ENCODE data around the gene PRELP.

Gene PRELP

GRCh38 chr1:203479646-203480045 lies 4.0 kb downstream of the PRELP start:
- no peak for DNase-seq

DNA sequence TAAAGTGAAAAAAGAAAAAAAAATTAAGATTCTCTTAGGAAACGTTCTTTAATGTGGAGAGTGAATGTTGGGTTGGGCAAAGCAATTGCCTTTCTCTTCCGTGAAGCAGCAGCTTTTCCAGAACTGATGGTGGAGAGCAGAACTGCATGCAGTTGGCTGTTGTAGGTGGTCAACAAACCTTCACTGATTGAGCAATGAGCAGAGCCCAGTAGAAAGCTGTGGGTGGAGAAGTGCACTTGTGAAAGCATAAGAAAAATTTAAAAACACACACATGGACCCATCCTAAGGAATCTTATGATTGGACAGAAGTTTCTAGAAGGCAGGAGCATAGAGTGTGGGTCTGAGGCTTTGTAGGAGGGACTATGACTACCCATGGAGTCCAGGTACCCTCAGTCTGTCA lies 4.5 kb downstream of the PRELP start:
- DNase-seq, result no peak

DNA sequence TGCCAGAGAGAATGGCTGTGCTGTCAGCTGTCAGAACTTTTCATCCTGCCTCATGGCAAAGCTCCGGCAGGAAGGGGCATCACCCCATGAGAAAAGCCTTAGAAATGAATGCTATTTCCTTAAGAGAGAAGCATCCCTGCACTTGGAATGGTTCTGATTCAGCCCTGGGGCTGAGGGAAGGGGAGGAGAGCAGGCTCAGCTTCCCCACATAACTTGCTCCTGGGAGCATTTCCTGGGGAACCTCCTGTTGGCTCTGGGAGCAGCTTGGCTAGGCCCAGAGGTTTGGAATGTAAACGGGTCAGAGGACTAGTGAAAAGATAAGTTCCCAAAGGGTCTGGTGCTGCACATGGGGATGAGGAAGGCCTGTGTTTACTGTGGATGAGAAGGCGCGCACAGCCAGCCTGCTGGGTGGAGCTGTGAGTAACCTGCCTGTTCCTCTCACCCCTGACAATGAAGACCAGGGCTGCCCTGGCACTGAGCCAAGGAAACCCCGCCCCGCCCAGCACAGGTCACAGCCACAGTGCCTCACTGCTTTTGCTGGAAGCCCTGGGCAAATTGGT lies 5.0 kb downstream of the PRELP start:
- DNase-seq, result peak; percentile 71

DNA sequence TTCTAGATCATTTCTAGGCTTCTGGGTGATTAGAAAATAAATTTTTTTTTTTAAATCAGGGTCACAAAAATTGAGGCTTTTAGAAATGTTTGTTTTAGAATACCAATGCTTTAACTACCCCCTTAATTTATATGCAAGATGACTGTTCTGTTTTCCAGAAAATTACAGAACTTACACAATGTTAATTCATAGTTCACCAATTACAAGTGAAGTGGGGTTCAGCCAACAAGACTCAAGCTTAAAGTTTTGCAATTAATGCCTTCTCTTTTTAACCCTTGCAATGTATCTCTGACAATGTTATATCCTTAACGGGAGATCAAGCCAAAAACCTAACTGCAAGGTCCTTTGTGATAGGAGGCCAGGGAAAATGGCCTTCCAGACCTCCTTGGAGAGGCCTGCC lies 5.6 kb downstream of the PRELP start:
- no peak for DNase-seq

DNA sequence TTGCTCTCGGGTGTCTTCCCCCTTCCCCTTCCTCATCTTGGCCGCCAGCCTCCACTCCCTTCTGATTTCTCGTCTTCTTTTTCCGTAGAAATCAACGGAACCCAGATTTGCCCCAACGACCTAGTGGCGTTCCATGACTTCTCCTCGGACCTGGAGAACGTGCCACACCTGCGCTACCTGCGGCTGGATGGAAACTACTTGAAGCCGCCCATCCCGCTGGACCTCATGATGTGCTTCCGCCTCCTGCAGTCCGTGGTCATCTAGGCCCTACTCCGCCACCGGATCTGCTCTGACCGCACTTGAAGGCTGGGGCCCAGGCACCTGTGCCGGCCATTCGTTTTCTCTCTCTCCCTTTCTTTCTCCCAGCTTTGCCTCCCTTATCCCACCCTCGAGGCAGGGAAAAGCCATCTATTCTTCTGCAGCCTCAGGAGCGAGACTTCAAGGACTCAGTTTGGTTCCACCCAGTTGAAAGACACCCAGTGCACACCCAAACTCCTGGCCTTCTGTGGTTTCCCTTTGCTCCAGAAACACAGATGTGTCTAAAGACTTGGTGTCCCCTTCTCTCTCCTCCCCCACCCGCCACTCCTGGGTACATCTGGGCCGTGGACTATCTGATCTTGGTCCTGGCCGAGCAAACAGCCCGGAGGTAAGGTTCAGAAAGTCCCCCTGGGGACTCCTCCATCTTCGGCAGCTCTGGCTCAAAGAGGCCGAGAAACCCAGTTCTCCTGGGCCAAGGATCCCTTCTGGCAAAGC lies 11.2 kb downstream of the PRELP start:
- no peak for DNase-seq

DNA sequence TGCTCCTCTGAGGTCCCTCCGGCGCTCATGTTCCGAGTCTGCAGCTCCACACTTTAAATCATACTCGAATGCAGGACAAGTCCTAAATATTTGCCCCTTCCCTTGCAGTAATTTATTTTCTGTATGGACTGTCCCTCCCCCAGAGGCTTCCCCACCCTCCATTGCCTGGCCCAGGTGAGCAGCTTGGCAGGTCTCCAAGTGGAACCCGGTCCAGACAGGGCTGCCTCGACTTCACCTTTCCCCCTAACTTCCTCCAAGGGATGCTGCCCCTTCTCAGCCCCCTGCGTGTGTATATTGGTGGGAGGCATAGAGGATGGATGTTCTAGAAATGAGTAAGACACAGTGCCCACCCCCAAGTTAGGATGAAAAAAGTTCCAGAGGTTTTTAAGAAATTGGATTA lies 12.9 kb downstream of the PRELP start:
- DNase-seq, result no peak

- DNase-seq, result no peak
Measured at GRCh38 chr1:203490607-203491006, 15.0 kb downstream of the PRELP start.

DNA sequence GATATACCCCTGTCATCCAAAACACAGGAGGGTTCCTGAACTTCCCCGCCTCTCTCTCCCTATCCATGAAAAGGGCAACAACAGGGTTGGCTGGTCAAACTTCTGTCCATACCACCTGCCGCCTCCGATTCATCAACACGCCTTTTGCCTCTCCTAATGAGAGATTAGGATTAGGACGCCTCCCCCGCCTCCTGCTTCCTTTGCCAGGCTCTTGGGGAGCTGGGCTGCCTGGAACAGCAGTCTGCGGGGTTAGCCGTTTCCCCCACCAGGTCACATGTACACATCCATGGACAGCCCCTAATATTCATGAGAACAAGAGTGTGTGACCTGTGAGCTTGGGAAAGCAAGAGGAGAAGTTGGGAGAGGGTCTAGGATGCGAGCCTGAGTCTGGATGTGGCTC lies 16.1 kb downstream of the PRELP start:
- no peak for DNase-seq

- DNase-seq, result peak; percentile 93
Measured at GRCh38 chr1:203492082-203492747, 16.6 kb downstream of the PRELP start.

DNA sequence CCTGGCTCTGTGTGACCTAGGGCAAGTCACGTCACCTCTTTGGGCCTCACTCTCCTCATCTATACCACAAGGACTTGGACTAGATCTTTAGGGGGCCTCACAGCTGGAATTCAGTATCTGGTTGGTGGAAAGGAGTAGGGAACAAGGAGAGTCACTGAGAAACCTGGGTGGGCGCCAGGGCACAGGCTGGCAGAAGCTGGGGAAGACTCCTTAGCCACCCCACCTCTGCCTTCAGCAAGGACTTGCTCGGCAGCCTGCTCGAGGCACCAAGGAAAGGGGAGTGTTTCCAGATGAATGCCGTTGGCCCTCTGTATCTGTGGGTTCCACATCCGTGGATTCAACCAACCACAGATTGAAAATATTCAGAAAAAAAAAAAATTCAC lies 17.1 kb downstream of the PRELP start:
- peak; percentile 84 for DNase-seq

DNA sequence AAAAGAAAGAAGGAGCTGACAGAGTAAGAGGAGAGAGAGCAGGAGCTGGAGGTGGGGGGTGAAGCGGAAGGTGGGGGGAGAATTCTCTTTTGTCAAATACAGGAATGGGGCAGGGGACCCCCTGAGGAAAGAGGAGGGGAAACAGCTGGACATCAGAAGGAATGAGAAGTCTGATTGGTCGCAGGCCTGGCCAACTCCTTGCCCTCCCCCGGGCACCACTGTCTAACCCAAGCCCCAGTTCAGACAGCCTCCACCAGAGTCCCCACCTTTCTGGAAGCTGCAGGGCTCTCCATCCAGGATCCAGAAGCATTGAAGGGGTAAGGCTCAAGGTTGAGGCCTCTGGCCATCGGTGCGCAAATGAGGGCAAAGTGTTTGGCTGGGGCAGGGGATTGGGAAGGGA lies 18.3 kb downstream of the PRELP start, which contains the start of gene OPTC:
OPTC (plus strand) TSS at position 253 of the 400 bp plus-strand sequence. CDS start 1,853 bp downstream, outside the sequence.
- DNase-seq, result no peak

DNA sequence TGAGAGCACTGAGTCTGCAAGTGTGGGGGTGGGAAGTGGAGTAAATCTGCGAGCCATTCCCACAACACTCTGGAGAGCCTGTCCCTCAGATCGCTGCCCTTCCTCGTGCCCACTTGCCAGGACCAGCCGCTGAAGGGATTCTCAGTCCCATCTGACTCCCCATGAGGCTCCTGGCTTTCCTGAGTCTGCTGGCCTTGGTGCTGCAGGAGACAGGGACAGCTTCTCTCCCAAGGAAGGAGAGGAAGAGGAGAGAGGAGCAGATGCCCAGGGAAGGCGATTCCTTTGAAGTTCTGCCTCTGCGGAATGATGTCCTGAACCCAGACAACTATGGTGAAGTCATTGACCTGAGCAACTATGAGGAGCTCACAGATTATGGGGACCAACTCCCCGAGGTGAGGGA lies 20.2 kb downstream of the PRELP start:
- no peak for DNase-seq

DNA sequence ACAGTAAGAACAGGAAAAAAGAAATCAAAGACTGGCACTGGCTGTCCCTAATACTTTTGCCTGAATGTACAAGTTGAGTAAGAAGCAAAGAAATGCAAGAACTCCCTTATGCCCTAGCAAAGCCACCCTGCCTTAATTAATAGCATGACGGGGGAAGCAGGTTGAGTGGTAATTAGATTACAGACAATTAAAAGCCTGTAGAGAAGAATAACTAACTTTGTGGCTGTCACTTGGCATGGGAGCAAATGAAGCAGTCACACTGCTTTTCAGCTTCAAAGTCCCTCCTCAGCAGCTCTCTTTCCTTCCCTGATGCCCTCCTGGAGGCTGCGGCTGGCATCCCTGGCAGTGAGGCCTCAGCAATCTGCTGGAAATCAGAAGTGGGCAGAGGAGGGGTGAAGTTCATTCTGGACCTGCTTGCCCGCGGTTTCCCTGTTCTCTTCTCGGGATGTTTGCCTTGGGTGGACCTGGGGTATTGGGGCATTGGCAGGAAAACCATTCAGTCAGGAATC lies 21.7 kb downstream of the PRELP start:
- no peak for DNase-seq

- DNase-seq, result no peak
Measured at GRCh38 chr1:203499643-203500278, 24.2 kb downstream of the PRELP start.

- DNase-seq, result no peak
Measured at GRCh38 chr1:203500279-203500678, 24.7 kb downstream of the PRELP start.

DNA sequence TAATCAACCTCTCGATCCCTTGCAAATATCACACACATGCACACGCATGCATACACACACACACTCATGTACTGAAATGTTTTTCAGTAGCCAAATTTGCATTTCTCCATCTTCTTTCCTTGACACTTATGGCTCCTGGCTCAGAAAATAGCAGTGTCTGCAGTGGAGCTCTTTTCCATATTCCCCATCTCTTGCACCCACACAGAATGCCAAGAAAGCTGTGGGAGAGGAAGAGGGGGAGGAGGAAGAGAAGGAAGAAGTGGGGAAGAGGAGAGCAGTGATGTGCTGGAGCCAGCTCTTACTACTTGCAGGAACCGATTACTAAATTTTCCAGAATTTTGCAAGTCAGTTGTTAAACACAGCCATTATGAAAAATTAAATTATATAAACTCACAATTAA lies 28.2 kb downstream of the PRELP start:
- DNase-seq, result no peak

DNA sequence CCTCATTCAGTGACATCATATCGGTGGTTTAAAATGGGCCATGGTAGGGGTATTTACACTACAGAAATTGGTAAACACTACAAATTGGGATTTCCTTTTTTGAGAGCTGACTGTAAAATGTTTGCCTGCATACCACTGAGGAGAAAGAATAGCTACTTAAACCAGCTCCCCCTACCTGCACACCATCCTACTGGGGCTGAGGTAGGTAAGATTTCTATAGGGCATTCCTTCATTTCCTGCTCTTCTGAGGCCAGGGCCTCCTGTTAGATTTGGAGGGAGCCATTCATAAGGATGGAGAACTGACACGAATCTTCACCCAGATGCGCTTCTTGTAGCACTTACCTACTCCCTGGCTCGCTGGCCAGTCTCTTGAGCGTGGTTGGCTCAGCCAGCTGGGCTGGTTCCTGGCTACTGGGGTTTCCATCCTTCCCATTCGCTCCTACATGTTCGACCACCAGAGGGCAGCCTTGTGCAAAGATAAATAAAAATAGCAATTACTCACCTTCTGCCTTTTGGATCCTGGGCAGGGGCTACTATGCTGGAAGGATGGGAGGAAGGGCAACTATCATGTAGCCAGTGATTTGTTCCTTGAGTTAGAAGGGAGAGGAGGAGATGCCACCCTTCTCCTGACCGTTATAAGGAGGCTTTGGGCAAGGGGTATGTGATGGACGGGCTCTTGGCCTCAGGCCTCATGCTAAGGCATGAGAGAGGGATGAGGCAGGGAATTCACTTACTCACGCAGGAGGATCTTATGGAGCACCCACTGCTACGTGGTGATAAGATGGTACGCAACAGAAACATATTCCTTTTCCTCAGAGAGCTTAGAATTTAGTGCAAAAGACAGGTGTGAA lies 29.0 kb downstream of the PRELP start:
- DNase-seq, result peak; percentile 80

GRCh38 chr1:203505526-203506204 lies 30.1 kb downstream of the PRELP start:
- no peak for DNase-seq

DNA sequence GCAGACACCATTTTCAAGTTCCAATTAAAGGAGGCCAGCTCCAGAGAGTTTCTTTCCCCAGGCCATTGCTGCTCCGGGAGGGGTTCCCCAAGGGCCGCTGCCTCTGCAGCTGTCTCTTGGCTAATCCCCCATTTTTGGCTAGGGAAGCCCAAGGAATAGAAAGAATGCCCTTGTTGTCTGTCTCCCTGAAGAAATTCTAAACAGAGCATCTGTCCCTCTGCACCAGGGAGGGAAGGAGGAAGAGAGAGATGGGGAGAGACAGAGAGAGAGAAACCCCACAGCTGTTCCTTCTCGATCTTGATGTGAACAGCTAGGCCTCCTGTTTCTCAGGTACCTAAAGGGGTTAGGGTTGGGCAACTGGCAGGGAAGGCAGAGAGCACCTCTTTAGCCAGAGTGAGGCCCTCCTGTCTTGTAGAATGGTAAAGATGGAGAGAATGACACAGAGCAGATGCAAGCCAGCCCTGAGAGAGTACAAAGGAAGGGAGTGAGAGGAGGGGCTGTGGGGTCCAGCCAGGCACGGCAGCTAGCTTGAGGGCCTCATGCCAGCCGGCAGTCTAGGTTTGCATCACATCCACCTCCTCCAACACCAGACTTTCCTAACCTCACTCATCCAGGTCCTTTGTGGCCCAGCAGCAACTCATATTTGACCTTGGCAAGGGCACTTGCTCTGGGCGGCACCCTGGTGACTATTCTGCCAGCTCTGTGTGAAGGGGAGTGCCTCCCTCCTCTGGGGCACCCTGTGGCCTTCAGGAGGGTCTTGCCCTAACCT lies 31.4 kb downstream of the PRELP start:
- DNase-seq, result peak; percentile 40

GRCh38 chr1:203507759-203508158 lies 32.2 kb downstream of the PRELP start:
- DNase-seq, result no peak

DNA sequence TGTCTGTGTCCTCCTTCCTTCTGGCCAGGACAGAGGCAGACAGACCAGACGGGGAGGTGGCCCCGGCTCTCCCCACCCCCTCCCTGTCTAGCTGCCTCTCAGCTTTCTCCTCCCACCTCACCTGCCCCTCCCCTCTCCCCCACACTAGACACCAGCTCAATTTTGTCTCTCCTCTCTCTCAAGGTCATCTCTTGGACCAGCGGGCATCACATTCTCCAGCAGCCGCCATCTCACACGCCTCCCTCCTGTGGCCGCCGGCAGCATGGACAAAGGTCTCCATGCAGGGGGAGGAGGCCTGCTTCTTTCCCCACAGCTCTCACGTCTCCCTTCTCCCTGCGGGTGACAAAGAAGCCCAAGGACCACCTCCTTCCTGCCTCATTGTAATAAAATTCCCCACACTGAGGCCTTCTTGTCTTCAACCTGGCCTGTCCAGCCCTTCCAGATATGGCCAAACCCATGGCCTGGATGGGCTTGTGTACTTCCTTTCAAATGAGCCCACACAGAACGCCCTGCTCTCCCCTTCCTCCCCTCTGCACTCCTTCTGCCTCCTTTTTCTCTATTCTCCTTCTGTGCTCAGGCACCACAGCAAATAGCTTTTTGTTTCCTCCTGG lies 33.0 kb downstream of the PRELP start:
- DNase-seq, result no peak
